ENCODE results near the gene PROM2.

PROM2 gene

GRCh38 chr2:95272781-95273180, 1.5 kb upstream of the PROM2 start:
- H3K23ac ChIP-seq (ENCODE audit: low read length), result no peak overlapping the region
- H3K4me2 ChIP-seq (ENCODE audit: low read length), result no peak overlapping the region
- peaks cover 36 to 44% of the 10 kb centered on the region in 2 experiments for H3K4me1 ChIP-seq (ENCODE audit: control insufficient read depth in 1 of 2, insufficient read depth in 2 of 2, low read length in 2 of 2)
- no peak overlapping the region for H2AFZ ChIP-seq (ENCODE audit: insufficient read depth, low read length, poor library complexity)
- H3K79me1 ChIP-seq (ENCODE audit: low read length), result peaks cover 14% of the 10 kb centered on the region
- no peak overlapping the region for H3K27ac ChIP-seq (ENCODE audit: low read depth, low read length)
- H2BK5ac ChIP-seq (ENCODE audit: low read depth, low read length, poor library complexity), result no peak overlapping the region
- no peak overlapping the region for H4K12ac ChIP-seq (ENCODE audit: low read depth, low read length)
- no peaks in the 10 kb centered on the region for H3K36me3 ChIP-seq (ENCODE audit: control insufficient read depth in 1 of 2, insufficient read depth in 2 of 2, low read length in 2 of 2)
- H3K9me3 ChIP-seq (ENCODE audit: insufficient read depth, low read depth, low read length), result no peaks in the 10 kb centered on the region
- H3K18ac ChIP-seq (ENCODE audit: low read length), result no peak overlapping the region
- H2BK12ac ChIP-seq (ENCODE audit: low read length), result no peak overlapping the region
- H3K4me3 ChIP-seq (ENCODE audit: low read depth, low read length), result no peak overlapping the region
- H3K27me3 ChIP-seq (ENCODE audit: insufficient read depth, low read length), result no peaks in the 10 kb centered on the region
- H4K91ac ChIP-seq (ENCODE audit: low read depth, low read length), result no peak overlapping the region
- H3K9ac ChIP-seq (ENCODE audit: low read length), result no peak overlapping the region
- no peak overlapping the region for H2BK120ac ChIP-seq (ENCODE audit: insufficient read depth, low read length, poor library complexity)
- H3K79me2 ChIP-seq (ENCODE audit: control insufficient read depth, insufficient read depth, low read length, poor library complexity), result peaks cover 7% of the 10 kb centered on the region
- H3K4ac ChIP-seq (ENCODE audit: low read depth, low read length), result no peak overlapping the region
- no peak overlapping the region for H4K8ac ChIP-seq (ENCODE audit: low read depth, low read length)
- no peak for DNase-seq
- no peak overlapping the region for H3K14ac ChIP-seq (ENCODE audit: low read length)
- no CpG with 5 or more reads among the region's 1 CpG for WGBS (ENCODE audit: extremely low coverage, insufficient coverage, insufficient read length)
- H2AK5ac ChIP-seq (ENCODE audit: low read length), result no peak overlapping the region

DNA sequence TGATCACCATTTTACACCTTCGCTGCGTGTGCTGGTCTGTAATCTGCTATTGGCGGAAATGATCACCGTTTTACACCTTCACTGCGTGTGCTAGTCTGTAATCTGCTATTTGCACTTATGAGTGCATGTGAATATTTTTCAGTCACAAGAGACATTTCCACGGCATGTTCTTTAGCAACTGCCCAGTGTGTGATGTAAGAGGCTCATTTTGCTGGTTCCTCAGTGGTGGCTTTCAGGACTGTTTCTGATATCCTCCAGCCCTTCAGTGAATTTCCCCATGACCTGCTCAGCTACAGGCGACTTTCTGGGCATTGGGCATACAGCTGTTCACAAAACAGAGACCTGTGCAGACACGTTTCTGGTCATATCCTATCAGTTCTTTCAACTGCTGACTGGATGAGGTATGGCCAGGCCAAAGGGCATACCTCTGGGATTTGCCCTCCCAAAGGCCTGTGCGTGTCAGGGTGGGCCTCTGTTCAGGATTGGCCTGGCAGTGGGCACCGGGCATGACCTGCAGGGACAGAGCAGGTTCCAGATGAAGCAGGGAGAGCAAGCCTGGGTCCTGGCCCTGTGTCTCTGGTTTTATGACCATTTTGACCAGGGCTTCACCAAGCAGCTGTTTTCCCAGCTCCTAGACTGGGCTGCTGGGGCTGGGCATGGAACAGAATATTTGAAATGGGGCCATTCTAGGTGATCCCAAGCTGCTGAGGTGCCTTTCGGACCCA, 521 bp upstream of the PROM2 start:
- peak overlapping the region; percentile 91 for H2BK12ac ChIP-seq (ENCODE audit: low read length)
- H2AK5ac ChIP-seq (ENCODE audit: low read length), result peak overlapping the region; percentile 53
- H3K27me3 ChIP-seq (ENCODE audit: insufficient read depth, low read length), result no peaks in the 10 kb centered on the region
- peak overlapping the region; percentile 50 for H4K91ac ChIP-seq (ENCODE audit: low read depth, low read length)
- H3K79me1 ChIP-seq (ENCODE audit: low read length), result peaks cover 14% of the 10 kb centered on the region
- DNase-seq, result no peak
- peak overlapping the region; percentile 25 for H3K27ac ChIP-seq (ENCODE audit: low read depth, low read length)
- peak overlapping the region; percentile 73 for H3K18ac ChIP-seq (ENCODE audit: low read length)
- no peak overlapping the region for H3K4me2 ChIP-seq (ENCODE audit: low read length)
- H3K36me3 ChIP-seq (ENCODE audit: control insufficient read depth in 1 of 2, insufficient read depth in 2 of 2, low read length in 2 of 2), result no peaks in the 10 kb centered on the region
- peaks cover 7% of the 10 kb centered on the region for H3K79me2 ChIP-seq (ENCODE audit: control insufficient read depth, insufficient read depth, low read length, poor library complexity)
- H2BK120ac ChIP-seq (ENCODE audit: insufficient read depth, low read length, poor library complexity), result peak overlapping the region; percentile 49
- H3K4me1 ChIP-seq (ENCODE audit: control insufficient read depth in 1 of 2, insufficient read depth in 2 of 2, low read length in 2 of 2), result peaks cover 34 to 41% of the 10 kb centered on the region in 2 experiments
- no peak overlapping the region for H2AFZ ChIP-seq (ENCODE audit: insufficient read depth, low read length, poor library complexity)
- peak overlapping the region; percentile 70 for H4K8ac ChIP-seq (ENCODE audit: low read depth, low read length)
- H3K9me3 ChIP-seq (ENCODE audit: insufficient read depth, low read depth, low read length), result no peaks in the 10 kb centered on the region
- no peak overlapping the region for H3K9ac ChIP-seq (ENCODE audit: low read length)
- no peak overlapping the region for H3K23ac ChIP-seq (ENCODE audit: low read length)
- no peak overlapping the region for H3K4me3 ChIP-seq (ENCODE audit: low read depth, low read length)
- WGBS (ENCODE audit: extremely low coverage, insufficient coverage, insufficient read length), result no CpG with 5 or more reads among the region's 11 CpGs
- no peak overlapping the region for H3K4ac ChIP-seq (ENCODE audit: low read depth, low read length)
- no peak overlapping the region for H4K12ac ChIP-seq (ENCODE audit: low read depth, low read length)
- H3K14ac ChIP-seq (ENCODE audit: low read length), result peak overlapping the region; percentile 62
- peak overlapping the region; percentile 35 for H2BK5ac ChIP-seq (ENCODE audit: low read depth, low read length, poor library complexity)

DNA sequence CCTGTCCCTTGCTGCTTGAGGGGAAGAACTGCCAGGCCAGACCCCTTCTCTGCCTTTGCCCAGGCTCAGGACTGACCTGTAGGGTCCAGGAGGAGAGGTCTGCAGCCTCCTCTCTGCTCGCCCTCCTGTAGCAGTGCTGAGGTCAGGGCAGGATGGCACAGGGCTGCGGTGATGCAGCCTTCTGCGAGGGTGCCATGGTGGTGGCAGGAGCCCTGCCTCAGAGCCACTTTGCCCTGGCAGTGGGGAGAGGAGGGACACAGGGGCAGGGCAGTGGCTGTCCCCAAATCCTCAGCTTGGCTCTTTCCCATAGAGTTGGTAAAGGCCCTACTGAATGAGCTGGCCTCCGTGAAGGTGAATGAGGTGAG, 884 bp downstream of the PROM2 start:
- H3K4me3 ChIP-seq (ENCODE audit: low read depth, low read length), result no peak overlapping the region

DNA sequence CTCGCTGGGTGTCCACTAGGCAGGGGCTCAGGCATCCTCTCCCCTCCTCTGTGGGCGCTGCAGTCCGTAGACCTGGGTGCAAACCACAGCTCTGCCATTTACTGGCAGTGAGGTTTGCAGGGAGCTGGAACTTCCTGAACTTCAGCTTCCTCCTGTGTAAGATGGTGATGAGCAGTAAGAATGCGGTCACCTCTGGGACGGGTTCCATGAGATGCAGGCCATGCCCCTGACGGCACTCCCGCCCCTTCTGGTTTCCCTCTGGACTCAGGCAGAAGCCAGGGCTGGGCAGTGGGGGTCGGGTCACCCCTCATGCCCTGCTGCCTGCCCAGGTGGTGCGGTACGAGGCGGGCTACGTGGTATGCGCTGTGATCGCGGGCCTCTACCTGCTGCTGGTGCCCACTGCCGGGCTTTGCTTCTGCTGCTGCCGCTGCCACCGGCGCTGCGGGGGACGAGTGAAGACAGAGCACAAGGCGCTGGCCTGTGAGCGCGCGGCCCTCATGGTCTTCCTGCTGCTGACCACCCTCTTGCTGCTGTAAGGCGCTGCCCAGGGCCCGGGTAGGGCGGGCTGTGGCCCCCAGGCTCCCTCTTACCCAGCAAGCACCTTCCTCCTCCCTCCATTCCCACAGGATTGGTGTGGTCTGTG, 1.5 kb downstream of the PROM2 start:
- Histone ChIP-seq H3K9me3 (ENCODE audit: insufficient read depth, low read depth, low read length) (no peaks in the 10 kb centered on the region), H2BK5ac (ENCODE audit: low read depth, low read length, poor library complexity) (no peak overlapping the region), H3K79me1 (ENCODE audit: low read length) (peaks cover 14% of the 10 kb centered on the region)

More for the DNA sequence above, 884 bp downstream of the PROM2 start:
- no peak overlapping the region for H4K8ac ChIP-seq (ENCODE audit: low read depth, low read length)
- peak overlapping the region; percentile 11 for H2AK5ac ChIP-seq (ENCODE audit: low read length)
- H2AFZ ChIP-seq (ENCODE audit: insufficient read depth, low read length, poor library complexity), result no peak overlapping the region
- H3K4ac ChIP-seq (ENCODE audit: low read depth, low read length), result no peak overlapping the region
- no peak overlapping the region for H4K12ac ChIP-seq (ENCODE audit: low read depth, low read length)
- H2BK12ac ChIP-seq (ENCODE audit: low read length), result peak overlapping the region; percentile 16
- no peak overlapping the region for H3K23ac ChIP-seq (ENCODE audit: low read length)
- peak overlapping the region; percentile 14 for H3K14ac ChIP-seq (ENCODE audit: low read length)
- peak overlapping the region; percentile 54 for H2BK120ac ChIP-seq (ENCODE audit: insufficient read depth, low read length, poor library complexity)
- H3K4me1 ChIP-seq (ENCODE audit: control insufficient read depth in 1 of 2, insufficient read depth in 2 of 2, low read length in 2 of 2), result peaks cover 34 to 40% of the 10 kb centered on the region in 2 experiments
- H4K91ac ChIP-seq (ENCODE audit: low read depth, low read length), result peak overlapping the region; percentile 82
- no peak for DNase-seq
- WGBS (ENCODE audit: extremely low coverage, insufficient coverage, insufficient read length), result no CpG with 5 or more reads among the region's 4 CpGs
- H3K79me2 ChIP-seq (ENCODE audit: control insufficient read depth, insufficient read depth, low read length, poor library complexity), result peaks cover 7% of the 10 kb centered on the region
- H3K27ac ChIP-seq (ENCODE audit: low read depth, low read length), result no peak overlapping the region
- H3K79me1 ChIP-seq (ENCODE audit: low read length), result peaks cover 14% of the 10 kb centered on the region
- no peak overlapping the region for H2BK5ac ChIP-seq (ENCODE audit: low read depth, low read length, poor library complexity)
- no peaks in the 10 kb centered on the region for H3K36me3 ChIP-seq (ENCODE audit: control insufficient read depth in 1 of 2, insufficient read depth in 2 of 2, low read length in 2 of 2)
- H3K9me3 ChIP-seq (ENCODE audit: insufficient read depth, low read depth, low read length), result no peaks in the 10 kb centered on the region
- no peak overlapping the region for H3K9ac ChIP-seq (ENCODE audit: low read length)
- no peaks in the 10 kb centered on the region for H3K27me3 ChIP-seq (ENCODE audit: insufficient read depth, low read length)
- H3K4me2 ChIP-seq (ENCODE audit: low read length), result no peak overlapping the region
- peak overlapping the region; percentile 5 for H3K18ac ChIP-seq (ENCODE audit: low read length)

More for the DNA sequence above, 1.5 kb downstream of the PROM2 start:
- WGBS (ENCODE audit: extremely low coverage, insufficient coverage, insufficient read length), result no CpG with 5 or more reads among the region's 28 CpGs
- Histone ChIP-seq H3K23ac (ENCODE audit: low read length) (no peak overlapping the region), H3K27me3 (ENCODE audit: insufficient read depth, low read length) (no peaks in the 10 kb centered on the region), H3K4me3 (ENCODE audit: low read depth, low read length) (no peak overlapping the region), H3K4ac (ENCODE audit: low read depth, low read length) (no peak overlapping the region), H3K14ac (ENCODE audit: low read length) (no peak overlapping the region), H4K12ac (ENCODE audit: low read depth, low read length) (no peak overlapping the region), H2AK5ac (ENCODE audit: low read length) (no peak overlapping the region), H3K4me1 (ENCODE audit: control insufficient read depth in 1 of 2, insufficient read depth in 2 of 2, low read length in 2 of 2) (peaks cover 34 to 40% of the 10 kb centered on the region in 2 experiments), H3K9ac (ENCODE audit: low read length) (no peak overlapping the region), H2AFZ (ENCODE audit: insufficient read depth, low read length, poor library complexity) (no peak overlapping the region), H3K36me3 (ENCODE audit: control insufficient read depth in 1 of 2, insufficient read depth in 2 of 2, low read length in 2 of 2) (no peaks in the 10 kb centered on the region), H3K27ac (ENCODE audit: low read depth, low read length) (no peak overlapping the region), H2BK120ac (ENCODE audit: insufficient read depth, low read length, poor library complexity) (no peak overlapping the region), H3K18ac (ENCODE audit: low read length) (no peak overlapping the region), H3K79me2 (ENCODE audit: control insufficient read depth, insufficient read depth, low read length, poor library complexity) (peaks cover 7% of the 10 kb centered on the region), H2BK12ac (ENCODE audit: low read length) (peak overlapping the region; percentile 16), H4K91ac (ENCODE audit: low read depth, low read length) (peak overlapping the region; percentile 82), H4K8ac (ENCODE audit: low read depth, low read length) (no peak overlapping the region), H3K4me2 (ENCODE audit: low read length) (no peak overlapping the region)
- DNase-seq, result no peak

Data from trophoblast cell (in vitro differentiated cells and primary cell).